ENCODE measurements around the gene STX2. TPM values are rescaled to one million over a fixed set of nuclear protein-coding genes. Genes with fewer than 3 reads are reported as not detected.

Gene STX2
- polyA plus RNA-seq, 1 donor from 2014 or later = 67.0 TPM

DNA sequence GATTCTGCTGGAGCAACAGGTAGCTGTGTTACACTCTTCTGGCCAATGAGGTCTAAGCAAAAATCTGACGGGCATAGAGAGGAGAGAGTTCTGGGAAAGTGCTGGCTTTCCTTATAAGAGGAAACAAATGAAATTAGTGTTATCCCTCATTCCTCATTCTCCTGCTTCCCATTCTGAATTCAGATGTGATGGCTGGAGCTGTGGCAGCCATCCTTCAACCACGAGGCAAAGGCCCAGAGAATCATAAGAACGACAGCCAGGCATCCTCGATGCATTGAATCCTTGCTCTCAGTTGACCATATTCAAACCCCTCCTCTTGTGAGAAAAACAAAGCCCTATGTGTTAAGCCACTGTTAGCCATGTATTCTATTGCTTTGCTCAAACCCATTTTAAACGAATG lies 95.4 kb downstream of the STX2 start:
- Histone ChIP-seq H3K27me3 (ENCODE audit: insufficient read depth, low read depth, low read length) (no peaks in the 10 kb centered on the region), H3K9ac (ENCODE audit: low read length) (no peak overlapping the region), H3K36me3 (ENCODE audit: insufficient read depth, low read length) (no peaks in the 10 kb centered on the region), H3K4me2 (ENCODE audit: low read length) (no peak overlapping the region), H4K20me1 (ENCODE audit: insufficient read depth) (no peaks in the 10 kb centered on the region), H3K27ac (ENCODE audit: low read length) (no peak overlapping the region), H3F3A (ENCODE audit: insufficient read depth, low read length, poor library complexity, severe bottlenecking) (no peaks in the 10 kb centered on the region), H3K9me3 (ENCODE audit: low read length) (peaks cover 5% of the 10 kb centered on the region), H3K9me2 (ENCODE audit: insufficient read depth, low read length) (no peaks in the 10 kb centered on the region), H2AFZ (ENCODE audit: low read depth, low read length) (no peak overlapping the region), H3K79me2 (replicated peaks; ENCODE audit: insufficient read depth, low read length) (no peaks in the 10 kb centered on the region), H3K4me3 (ENCODE audit: low read length) (no peak overlapping the region)
- TF ChIP-seq EP300 (conservative IDR thresholded peaks at IDR 0.05; ENCODE audit: poor library complexity, severe bottlenecking) (no peak), RAD21 (conservative IDR thresholded peaks at IDR 0.05) (no peak), EZH2 (IDR thresholded peaks at IDR 0.05; ENCODE audit: borderline replicate concordance, insufficient read depth, low read length, poor library complexity, severe bottlenecking) (no peak), TAF1 (IDR thresholded peaks at IDR 0.05; ENCODE audit: low read depth) (no peak), SMC3 (conservative IDR thresholded peaks at IDR 0.05; ENCODE audit: poor library complexity) (no peak), MXI1 (conservative IDR thresholded peaks at IDR 0.05; ENCODE audit: poor library complexity, severe bottlenecking) (no peak), POLR2AphosphoS5 (IDR thresholded peaks at IDR 0.05) (no peak)
- TF ChIP-seq, protein P1, sequence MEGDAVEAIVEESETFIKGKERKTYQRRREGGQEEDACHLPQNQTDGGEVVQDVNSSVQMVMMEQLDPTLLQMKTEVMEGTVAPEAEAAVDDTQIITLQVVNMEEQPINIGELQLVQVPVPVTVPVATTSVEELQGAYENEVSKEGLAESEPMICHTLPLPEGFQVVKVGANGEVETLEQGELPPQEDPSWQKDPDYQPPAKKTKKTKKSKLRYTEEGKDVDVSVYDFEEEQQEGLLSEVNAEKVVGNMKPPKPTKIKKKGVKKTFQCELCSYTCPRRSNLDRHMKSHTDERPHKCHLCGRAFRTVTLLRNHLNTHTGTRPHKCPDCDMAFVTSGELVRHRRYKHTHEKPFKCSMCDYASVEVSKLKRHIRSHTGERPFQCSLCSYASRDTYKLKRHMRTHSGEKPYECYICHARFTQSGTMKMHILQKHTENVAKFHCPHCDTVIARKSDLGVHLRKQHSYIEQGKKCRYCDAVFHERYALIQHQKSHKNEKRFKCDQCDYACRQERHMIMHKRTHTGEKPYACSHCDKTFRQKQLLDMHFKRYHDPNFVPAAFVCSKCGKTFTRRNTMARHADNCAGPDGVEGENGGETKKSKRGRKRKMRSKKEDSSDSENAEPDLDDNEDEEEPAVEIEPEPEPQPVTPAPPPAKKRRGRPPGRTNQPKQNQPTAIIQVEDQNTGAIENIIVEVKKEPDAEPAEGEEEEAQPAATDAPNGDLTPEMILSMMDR (IDR thresholded peaks at IDR 0.05; ENCODE audit: poor library complexity, severe bottlenecking) = no peak
- TF ChIP-seq, protein P2, sequence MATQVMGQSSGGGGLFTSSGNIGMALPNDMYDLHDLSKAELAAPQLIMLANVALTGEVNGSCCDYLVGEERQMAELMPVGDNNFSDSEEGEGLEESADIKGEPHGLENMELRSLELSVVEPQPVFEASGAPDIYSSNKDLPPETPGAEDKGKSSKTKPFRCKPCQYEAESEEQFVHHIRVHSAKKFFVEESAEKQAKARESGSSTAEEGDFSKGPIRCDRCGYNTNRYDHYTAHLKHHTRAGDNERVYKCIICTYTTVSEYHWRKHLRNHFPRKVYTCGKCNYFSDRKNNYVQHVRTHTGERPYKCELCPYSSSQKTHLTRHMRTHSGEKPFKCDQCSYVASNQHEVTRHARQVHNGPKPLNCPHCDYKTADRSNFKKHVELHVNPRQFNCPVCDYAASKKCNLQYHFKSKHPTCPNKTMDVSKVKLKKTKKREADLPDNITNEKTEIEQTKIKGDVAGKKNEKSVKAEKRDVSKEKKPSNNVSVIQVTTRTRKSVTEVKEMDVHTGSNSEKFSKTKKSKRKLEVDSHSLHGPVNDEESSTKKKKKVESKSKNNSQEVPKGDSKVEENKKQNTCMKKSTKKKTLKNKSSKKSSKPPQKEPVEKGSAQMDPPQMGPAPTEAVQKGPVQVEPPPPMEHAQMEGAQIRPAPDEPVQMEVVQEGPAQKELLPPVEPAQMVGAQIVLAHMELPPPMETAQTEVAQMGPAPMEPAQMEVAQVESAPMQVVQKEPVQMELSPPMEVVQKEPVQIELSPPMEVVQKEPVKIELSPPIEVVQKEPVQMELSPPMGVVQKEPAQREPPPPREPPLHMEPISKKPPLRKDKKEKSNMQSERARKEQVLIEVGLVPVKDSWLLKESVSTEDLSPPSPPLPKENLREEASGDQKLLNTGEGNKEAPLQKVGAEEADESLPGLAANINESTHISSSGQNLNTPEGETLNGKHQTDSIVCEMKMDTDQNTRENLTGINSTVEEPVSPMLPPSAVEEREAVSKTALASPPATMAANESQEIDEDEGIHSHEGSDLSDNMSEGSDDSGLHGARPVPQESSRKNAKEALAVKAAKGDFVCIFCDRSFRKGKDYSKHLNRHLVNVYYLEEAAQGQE (IDR thresholded peaks at IDR 0.05; ENCODE audit: borderline replicate concordance) = no peak

DNA sequence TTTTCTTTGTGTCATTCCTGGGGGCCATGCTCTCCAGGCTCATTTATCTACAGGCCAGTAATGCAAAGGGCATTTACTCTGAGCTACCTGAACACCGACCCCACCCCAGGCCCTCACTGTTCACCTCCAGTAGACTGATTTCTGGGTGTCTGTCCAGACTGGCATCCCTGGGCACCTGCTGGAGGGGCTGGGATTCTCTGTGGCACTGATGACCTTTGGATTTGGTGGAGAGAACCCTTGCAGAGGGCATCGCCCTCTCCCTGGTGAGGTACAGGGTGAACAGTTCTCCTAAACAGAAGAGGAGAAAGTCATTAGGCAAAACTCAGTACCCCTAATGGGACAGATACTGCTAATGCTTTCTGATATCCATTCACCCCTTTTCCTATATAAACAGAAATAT lies 95.9 kb downstream of the STX2 start:
- peaks cover 7% of the 10 kb centered on the region for H3K9me3 ChIP-seq (ENCODE audit: low read length)

DNA sequence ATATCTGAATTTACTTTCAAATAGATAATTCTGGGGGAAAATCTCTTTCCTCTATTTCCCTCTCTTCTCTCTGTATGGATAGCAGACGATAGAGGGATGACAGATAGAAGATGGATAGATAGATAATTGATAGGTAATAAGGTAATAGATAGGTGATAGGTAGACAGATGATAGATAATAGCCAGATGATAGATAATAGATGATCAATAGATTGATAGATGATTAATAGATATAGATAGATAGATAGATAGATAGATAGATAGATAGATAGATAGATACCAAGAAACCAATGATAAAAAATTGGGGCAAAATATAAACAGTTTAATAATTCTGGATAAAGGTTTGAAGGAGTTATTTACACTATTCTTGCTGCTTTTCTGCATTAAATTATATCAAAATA lies 96.3 kb downstream of the STX2 start:
- H3K9me2 ChIP-seq (ENCODE audit: insufficient read depth, low read length) = no peaks in the 10 kb centered on the region
- H3K79me2 ChIP-seq (replicated peaks; ENCODE audit: insufficient read depth, low read length) = no peaks in the 10 kb centered on the region
- H2AFZ ChIP-seq (ENCODE audit: low read depth, low read length) = no peak overlapping the region
- peaks cover 7% of the 10 kb centered on the region for H3K9me3 ChIP-seq (ENCODE audit: low read length)
- H3K4me3 ChIP-seq (ENCODE audit: low read length) = no peak overlapping the region
- no peaks in the 10 kb centered on the region for H3K27me3 ChIP-seq (ENCODE audit: insufficient read depth, low read depth, low read length)
- H4K20me1 ChIP-seq (ENCODE audit: insufficient read depth) = no peaks in the 10 kb centered on the region
- H3K27ac ChIP-seq (ENCODE audit: low read length) = no peak overlapping the region
- H3K9ac ChIP-seq (ENCODE audit: low read length) = no peak overlapping the region
- no peak for TF ChIP-seq EZH2 (IDR thresholded peaks at IDR 0.05; ENCODE audit: borderline replicate concordance, insufficient read depth, low read length, poor library complexity, severe bottlenecking)
- TF ChIP-seq SMC3 (conservative IDR thresholded peaks at IDR 0.05; ENCODE audit: poor library complexity) = no peak
- no peak for TF ChIP-seq TAF1 (IDR thresholded peaks at IDR 0.05; ENCODE audit: low read depth)
- no peak for TF ChIP-seq MXI1 (conservative IDR thresholded peaks at IDR 0.05; ENCODE audit: poor library complexity, severe bottlenecking)
- TF ChIP-seq RAD21 (conservative IDR thresholded peaks at IDR 0.05) = no peak
- TF ChIP-seq EP300 (conservative IDR thresholded peaks at IDR 0.05; ENCODE audit: poor library complexity, severe bottlenecking) = no peak
- no peak for TF ChIP-seq POLR2AphosphoS5 (IDR thresholded peaks at IDR 0.05)
- TF ChIP-seq, protein P1 (IDR thresholded peaks at IDR 0.05; ENCODE audit: poor library complexity, severe bottlenecking) = no peak
- no peaks in the 10 kb centered on the region for H3F3A ChIP-seq (ENCODE audit: insufficient read depth, low read length, poor library complexity, severe bottlenecking)
- H3K4me2 ChIP-seq (ENCODE audit: low read length) = no peak overlapping the region
- H3K36me3 ChIP-seq (ENCODE audit: insufficient read depth, low read length) = no peaks in the 10 kb centered on the region

More for the DNA sequence above, 95.9 kb downstream of the STX2 start:
- Histone ChIP-seq H3K36me3 (ENCODE audit: insufficient read depth, low read length) (no peaks in the 10 kb centered on the region), H3K9me2 (ENCODE audit: insufficient read depth, low read length) (no peaks in the 10 kb centered on the region), H4K20me1 (ENCODE audit: insufficient read depth) (no peaks in the 10 kb centered on the region), H3K4me3 (ENCODE audit: low read length) (no peak overlapping the region), H3F3A (ENCODE audit: insufficient read depth, low read length, poor library complexity, severe bottlenecking) (no peaks in the 10 kb centered on the region), H3K9ac (ENCODE audit: low read length) (no peak overlapping the region), H3K4me2 (ENCODE audit: low read length) (no peak overlapping the region), H3K27me3 (ENCODE audit: insufficient read depth, low read depth, low read length) (no peaks in the 10 kb centered on the region), H3K27ac (ENCODE audit: low read length) (no peak overlapping the region), H3K79me2 (replicated peaks; ENCODE audit: insufficient read depth, low read length) (no peaks in the 10 kb centered on the region), H2AFZ (ENCODE audit: low read depth, low read length) (no peak overlapping the region)
- no peak for TF ChIP-seq EZH2 (IDR thresholded peaks at IDR 0.05; ENCODE audit: borderline replicate concordance, insufficient read depth, low read length, poor library complexity, severe bottlenecking)
